IMR-90 (cell line): ENCODE measurements around the gene PRPS2. TPM values are rescaled to one million over a fixed set of nuclear protein-coding genes. Genes with fewer than 3 reads are reported as not detected.

Experiments
- ATAC-seq: fragments of 200-7000 bp; cut with Tn5 transposase; 2 replicates; pipeline ENCODE4 v1.9.1; 2020; ENCODE audit warnings: low read depth, mild to moderate bottlenecking, moderate library complexity
- BruUV-seq: library from RNA; stranded (reverse); fragments of 400-500 nt; replicated peaks from 2 replicates; lab custom pipeline; 2021; lab: Mats Ljungman, UMichigan
- CTCF ChIA-PET: fragments of 300-600 bp; formaldehyde crosslinking; extraction: SDS; loops from one replicate; lab custom pipeline; 2021; ENCODE audit warnings: antibody characterized with exemption; lab: Yijun Ruan, JAX
- POLR2A ChIA-PET: fragments of 300-600 bp; sonication (Branson Sonifier 250); formaldehyde crosslinking; loops from one replicate; lab custom pipeline; 2022; ENCODE audit warnings: antibody characterized with exemption; ENCODE audit not compliant: unreplicated experiment; lab: Charles Lee
- DNase-seq: peaks from one replicate; pipeline ENCODE4 v3.0.0; 2013
- H2AFZ ChIP-seq: replicated peaks from 2 replicates; pipeline ENCODE3; 2013; ENCODE audit warnings: low read length, mild to moderate bottlenecking; ENCODE audit not compliant: poor library complexity
- H2AK5ac ChIP-seq: 2 replicates; pipeline ENCODE4 v1.6.1; 2013; ENCODE audit warnings: low read depth, low read length, inconsistent platforms
- H2AK9ac ChIP-seq: replicated peaks from 2 replicates; pipeline ENCODE3; 2013; ENCODE audit warnings: mild to moderate bottlenecking, low read depth, low read length, moderate library complexity; ENCODE audit not compliant: poor library complexity
- H2BK120ac ChIP-seq: 2 replicates; pipeline ENCODE4 v1.6.1; 2013; ENCODE audit warnings: low read depth, low read length, inconsistent platforms
- H2BK15ac ChIP-seq: 3 replicates; pipeline ENCODE4 v1.6.1; 2013; ENCODE audit warnings: low read depth, low read length, inconsistent platforms
- H2BK20ac ChIP-seq: 2 replicates; pipeline ENCODE4 v1.6.1; 2013; ENCODE audit warnings: low read depth, mild to moderate bottlenecking, inconsistent platforms, low read length, moderate library complexity
- H2BK5ac ChIP-seq: 2 replicates; pipeline ENCODE4 v1.6.1; 2013; ENCODE audit warnings: mild to moderate bottlenecking, low read depth, low read length, inconsistent platforms; ENCODE audit not compliant: poor library complexity, severe bottlenecking
- H3K14ac ChIP-seq: replicated peaks from 2 replicates; pipeline ENCODE4 v1.6.1; 2013; ENCODE audit warnings: low read depth, low read length, inconsistent platforms
- H3K18ac ChIP-seq: 2 replicates; pipeline ENCODE4 v1.6.1; 2013; ENCODE audit warnings: low read depth, low read length, control low read depth
- H3K23ac ChIP-seq: 2 replicates; pipeline ENCODE4 v1.6.1; 2013; ENCODE audit warnings: low read depth, low read length, inconsistent platforms
- H3K27ac ChIP-seq: 2 replicates; pipeline ENCODE4 v1.5.1; 2013; ENCODE audit warnings: mild to moderate bottlenecking, control low read depth, low read length; ENCODE audit not compliant: insufficient read depth
- H3K27me3 ChIP-seq: 2 replicates; pipeline ENCODE4 v1.6.1; 2013; ENCODE audit warnings: low read length; ENCODE audit not compliant: control insufficient read depth, insufficient read depth
- H3K36me3 ChIP-seq: 2 replicates; pipeline ENCODE4 v1.6.1; 2013; ENCODE audit warnings: low read length, mixed read lengths; ENCODE audit not compliant: control insufficient read depth, insufficient read depth
- H3K4ac ChIP-seq: 2 replicates; pipeline ENCODE4 v1.6.1; 2013; ENCODE audit warnings: low read depth, low read length, inconsistent platforms
- H3K4me1 ChIP-seq: 2 replicates; pipeline ENCODE4 v1.6.1; 2013; ENCODE audit warnings: low read length, mixed read lengths; ENCODE audit not compliant: control insufficient read depth, insufficient read depth
- H3K4me2 ChIP-seq: 2 replicates; pipeline ENCODE4 v1.6.1; 2013; ENCODE audit warnings: low read depth, mild to moderate bottlenecking, control low read depth, low read length, moderate library complexity
- H3K4me3 ChIP-seq: 2 replicates; pipeline ENCODE4 v1.5.1; 2013; ENCODE audit warnings: low read depth, mild to moderate bottlenecking, control low read depth, low read length, moderate library complexity; ENCODE audit not compliant: insufficient read depth
- H3K56ac ChIP-seq: 2 replicates; pipeline ENCODE4 v1.6.1; 2013; ENCODE audit warnings: low read length, inconsistent platforms; ENCODE audit not compliant: insufficient read depth; ENCODE audit errors: extremely low read depth
- H3K79me1 ChIP-seq, 2 experiments: 2 replicates each; pipeline ENCODE4 v1.6.1; 2013; ENCODE audit warnings: low read length in 2 of 2, inconsistent platforms in 1 of 2, low read depth in 1 of 2
- H3K9ac ChIP-seq: 2 replicates; pipeline ENCODE4 v1.6.1; 2013; ENCODE audit warnings: low read depth, low read length, control low read depth
- H3K9me1 ChIP-seq: 2 replicates; pipeline ENCODE4 v1.6.1; 2013; ENCODE audit warnings: low read length, inconsistent platforms; ENCODE audit not compliant: insufficient read depth
- H3K9me3 ChIP-seq: 2 replicates; pipeline ENCODE4 v1.6.1; 2013; ENCODE audit warnings: low read length; ENCODE audit not compliant: control insufficient read depth, insufficient read depth
- H4K20me1 ChIP-seq: 2 replicates; pipeline ENCODE4 v1.6.1; 2013; ENCODE audit warnings: low read length, inconsistent platforms; ENCODE audit not compliant: insufficient read depth
- H4K5ac ChIP-seq: 2 replicates; pipeline ENCODE4 v1.6.1; 2013; ENCODE audit warnings: mild to moderate bottlenecking, low read depth, low read length, control low read depth
- H4K8ac ChIP-seq, 2 experiments: 2 replicates each; pipeline ENCODE4 v1.6.1; 2013; ENCODE audit warnings: low read depth in 2 of 2, low read length in 2 of 2, control low read depth in 1 of 2, inconsistent platforms in 1 of 2
- H4K91ac ChIP-seq: 2 replicates; pipeline ENCODE4 v1.6.1; 2013; ENCODE audit warnings: low read depth, low read length, inconsistent platforms; ENCODE audit not compliant: insufficient read depth
- CEBPB ChIP-seq: IDR thresholded peaks from 2 replicates; pipeline ENCODE4 v1.6.1; 2012; ENCODE audit warnings: low read depth, low read length, improper control_type of control experiment
- CHD1 ChIP-seq: IDR thresholded peaks from 2 replicates; pipeline ENCODE4 v1.6.1; 2012; ENCODE audit warnings: low read depth, low read length, improper control_type of control experiment
- WGBS, 2 experiments: methylation state at CpG; one replicate each; pipeline versions ENCODE4 v1.1.5 to v1.1.7; 2013; ENCODE audit warnings: missing lambda C conversion rate in 2 of 2; ENCODE audit not compliant: insufficient read length in 1 of 2; ENCODE audit errors: extremely low coverage in 2 of 2; 5-methylcytosine and 5-hydroxymethylcytosine counted together
- dilution Hi-C: fragments of 300-500 bp; cut with HindIII; formaldehyde crosslinking; loops from one replicate; pipeline ENCODE4 v1.14.3; 2018; ENCODE audit warnings: low sequenced_read_pairs; ENCODE audit not compliant: unreplicated experiment
- in situ Hi-C: fragments of 300-500 bp; cut with MboI; formaldehyde crosslinking; loops from 3 replicates; pipeline ENCODE4 v1.14.3; 2019; ENCODE audit warnings: low sequenced_read_pairs, inconsistent platforms, mixed read lengths
- intact Hi-C: fragments of 100-400 bp; cut with micrococcal nuclease; formaldehyde crosslinking; loops from 2 replicates; pipeline ENCODE4 v1.10.0; 2022
- polyA plus RNA-seq, 3 experiments: library from polyadenylated mRNA; depleted of rRNA; stranded (reverse); fragments of >200 nt; gene quantifications; 2 replicates each; pipeline ENCODE4 v1.2.3, GENCODE V29; 2012; ENCODE audit warnings: low replicate concordance in 1 of 3
- total RNA-seq: library from RNA; depleted of rRNA; stranded (reverse); fragments of >200 nt; gene quantifications from 2 replicates; pipeline ENCODE4 v1.2.3, GENCODE V29; 2012

Gene PRPS2
- total and polyA plus RNA-seq, 2 of the 4 experiments (the other 2 are of a cell fraction), result 20.4 to 48.0 TPM

- Histone ChIP-seq H3K56ac (no peak overlapping the region), H2AFZ (no peak overlapping the region), H4K91ac (peak overlapping the region; percentile 5; the same call in 1 of the 2 replicates), H3K4ac (no peak overlapping the region), H3K4me3 (no peak overlapping the region), H3K9me3 (peaks cover 3% of the 10 kb centered on the region; the same call in 1 of the 2 replicates), H3K27ac (no peak overlapping the region), H2BK15ac (no peak overlapping the region), H2BK20ac (no peak overlapping the region), H3K4me1 (no peaks in the 10 kb centered on the region; the same call in 1 of the 2 replicates), H3K4me2 (no peak overlapping the region), H3K36me3 (no peaks in the 10 kb centered on the region; the same call in 1 of the 2 replicates), H2AK9ac (no peak overlapping the region), H2BK5ac (no peak overlapping the region), H3K23ac (no peak overlapping the region), H2AK5ac (no peak overlapping the region), H3K18ac (no peak overlapping the region), H3K14ac (no peak overlapping the region), H4K5ac (no peak overlapping the region), H4K20me1 (no peaks in the 10 kb centered on the region), H3K9ac (no peak overlapping the region), H3K9me1 (no peaks in the 10 kb centered on the region), H3K79me1 (peaks cover 5 to 8% of the 10 kb centered on the region in 2 experiments; a peak in 2 of 4 replicates), H2BK120ac (no peak overlapping the region), H4K8ac (no peak overlapping the region), H3K27me3 (no peaks in the 10 kb centered on the region)
- dilution Hi-C loops, result no loop called here
- CTCF ChIA-PET, result no interaction called here
- DNase-seq, result no peak
- BruUV-seq, result no TSS peak
- POLR2A ChIA-PET, result no interaction called here
- in situ Hi-C loops, result no loop called here
- no peak for ATAC-seq
- intact Hi-C loops, result no loop called here
- WGBS, 2 experiments, result 87% methylated on average over 3 of the region's 13 CpGs; no CpG with 5 or more reads in 1 of the 2 experiments
- TF ChIP-seq CHD1 (no peak), CEBPB (peak; percentile 79)
Observed at GRCh38 chrX:12799118-12799517, 7.9 kb downstream of the PRPS2 start.
